Astrocyte (in vitro differentiated cells and primary cell): ENCODE data around the gene ADAMTSL2. TPM values are rescaled to one million over a fixed set of nuclear protein-coding genes. Genes with fewer than 3 reads are reported as not detected.
A peak's percentile ranks its signal among the peaks of the same experiment; 100 is the strongest.

Experiments
- DNase-seq: peaks from one replicate; pipeline ENCODE4 v3.0.0-alpha.2; 2010; ENCODE audit warnings: low read depth
- FAIRE-seq: peaks from 2 replicates; lab custom pipeline; 2011; peaks lifted over from hg19 to GRCh38; lab: Jason Lieb, UNC
- H2AFZ ChIP-seq: 2 replicates; pipeline ENCODE4 v1.6.0; 2012; ENCODE audit warnings: low read depth, low read length, inconsistent platforms
- H3K27ac ChIP-seq: 2 replicates; pipeline ENCODE4 v1.5.1; 2011; ENCODE audit warnings: low read depth, low read length, inconsistent platforms
- H3K27me3 ChIP-seq: 2 replicates; pipeline ENCODE4 v1.6.0; 2011; ENCODE audit warnings: low read length, inconsistent platforms; ENCODE audit not compliant: insufficient read depth
- H3K36me3 ChIP-seq: 2 replicates; pipeline ENCODE4 v1.5.1; 2011; ENCODE audit warnings: low read length, inconsistent platforms; ENCODE audit not compliant: insufficient read depth
- H3K4me1 ChIP-seq: 2 replicates; pipeline ENCODE4 v1.5.1; 2011; ENCODE audit warnings: low read length, inconsistent platforms; ENCODE audit not compliant: insufficient read depth
- H3K4me2 ChIP-seq: 2 replicates; pipeline ENCODE4 v1.6.0; 2012; ENCODE audit warnings: low read length, inconsistent platforms
- H3K4me3 ChIP-seq: 2 replicates; pipeline ENCODE4 v1.5.1; 2011; ENCODE audit warnings: low read depth, mild to moderate bottlenecking, low read length, inconsistent platforms; ENCODE audit not compliant: insufficient read depth
- H3K79me2 ChIP-seq: 2 replicates; pipeline ENCODE4 v1.6.0; 2012; ENCODE audit warnings: mild to moderate bottlenecking, low read length, inconsistent platforms; ENCODE audit not compliant: insufficient read depth
- H3K9ac ChIP-seq: 2 replicates; pipeline ENCODE4 v1.6.0; 2012; ENCODE audit warnings: mild to moderate bottlenecking, low read length, inconsistent platforms
- H3K9me3 ChIP-seq: 2 replicates; pipeline ENCODE4 v1.5.1; 2012; ENCODE audit warnings: low read depth, mild to moderate bottlenecking, low read length, inconsistent platforms; ENCODE audit not compliant: insufficient read depth
- H4K20me1 ChIP-seq: 2 replicates; pipeline ENCODE4 v1.6.0; 2012; ENCODE audit warnings: low read length, inconsistent platforms; ENCODE audit not compliant: insufficient read depth
- H3K27ac Mint-ChIP-seq: one replicate; pipeline ENCODE4 v1.8.0; 2021; ENCODE audit warnings: mild to moderate bottlenecking, mixed read lengths; ENCODE audit not compliant: unreplicated experiment
- H3K27me3 Mint-ChIP-seq: one replicate; pipeline ENCODE4 v1.8.0; 2021; ENCODE audit warnings: low read depth, mixed read lengths; ENCODE audit not compliant: unreplicated experiment
- H3K36me3 Mint-ChIP-seq: one replicate; pipeline ENCODE4 v1.8.0; 2021; ENCODE audit warnings: low read depth, mixed read lengths; ENCODE audit not compliant: unreplicated experiment
- H3K4me1 Mint-ChIP-seq: one replicate; pipeline ENCODE4 v1.8.0; 2021; ENCODE audit warnings: low read depth, mixed read lengths; ENCODE audit not compliant: unreplicated experiment
- H3K4me3 Mint-ChIP-seq: one replicate; pipeline ENCODE4 v1.8.0; 2021; ENCODE audit warnings: mild to moderate bottlenecking, moderate library complexity, mixed read lengths; ENCODE audit not compliant: unreplicated experiment
- H3K9me3 Mint-ChIP-seq: one replicate; pipeline ENCODE4 v1.8.0; 2021; ENCODE audit warnings: mild to moderate bottlenecking, mixed read lengths; ENCODE audit not compliant: unreplicated experiment
- EZH2 ChIP-seq: IDR thresholded peaks from 2 replicates; pipeline ENCODE4 v1.6.1; 2012; ENCODE audit warnings: mild to moderate bottlenecking, low read length, inconsistent platforms; ENCODE audit not compliant: insufficient read depth
- total RNA-seq: library from RNA; stranded (reverse); gene quantifications from 2 replicates; pipeline ENCODE4 v1.2.1, GENCODE V29; 2021
- TF ChIP-seq, protein P1 (sequence below): IDR thresholded peaks from 2 replicates; pipeline ENCODE4 v1.5.1; 2011; ENCODE audit warnings: low read depth, mild to moderate bottlenecking, inconsistent platforms, low read length, moderate library complexity; ENCODE audit not compliant: insufficient read depth

The ADAMTSL2 gene
- total RNA-seq, 1 donor from 2014 or later = 0.52 TPM

DNA sequence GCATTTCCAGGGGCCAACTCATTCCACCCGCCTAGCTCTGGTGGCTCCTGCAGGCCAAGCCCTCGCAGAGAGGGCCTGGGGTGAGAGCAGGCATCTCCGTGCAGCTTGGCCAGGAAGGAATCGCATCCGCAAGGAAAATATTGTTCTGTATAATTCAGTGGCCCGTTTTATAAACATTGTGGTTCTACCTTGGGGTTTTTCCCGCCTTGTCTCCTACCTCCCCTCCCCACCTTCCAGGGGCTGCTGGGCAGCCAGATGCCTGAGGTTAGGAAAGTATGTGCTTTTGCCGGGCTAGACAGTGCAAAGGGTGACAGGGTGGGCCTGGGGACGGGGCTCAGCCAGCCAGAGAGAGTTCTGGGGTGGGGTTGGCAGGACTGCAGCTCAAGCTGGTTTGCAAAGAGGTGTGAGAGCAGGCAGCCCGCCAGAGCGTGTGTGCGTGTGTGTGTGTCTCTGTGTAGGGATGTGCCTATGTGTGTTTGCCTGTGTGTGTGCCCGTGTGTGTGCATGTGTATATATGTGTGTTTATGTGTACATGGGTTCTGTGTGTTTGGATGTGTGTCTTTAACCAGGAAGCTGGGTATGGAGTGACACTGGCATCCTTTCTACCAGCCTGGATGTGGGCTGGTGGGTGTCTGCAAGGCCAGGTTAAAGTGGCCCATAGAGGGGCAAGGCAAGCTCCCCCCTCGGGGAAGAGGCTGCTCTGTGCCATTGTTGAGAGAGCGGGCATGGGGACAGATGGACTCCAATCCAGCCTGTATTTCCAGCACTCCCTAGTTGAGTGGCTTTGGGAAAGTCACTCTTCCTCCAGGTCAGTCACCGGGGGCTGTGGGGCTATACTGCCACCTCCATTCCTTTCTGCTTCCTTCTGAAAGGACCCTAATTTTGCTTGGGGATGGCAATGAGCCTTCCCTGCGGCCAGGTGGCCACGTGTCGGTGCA is 45.0 kb upstream of the ADAMTSL2 start:
- Mint-ChIP-seq H3K4me1 (peaks cover 10% of the 10 kb centered on the region), H3K4me3 (peak overlapping the region; percentile 25), H3K36me3 (no peaks in the 10 kb centered on the region), H3K27me3 (peaks cover 8% of the 10 kb centered on the region), H3K9me3 (peaks cover 2% of the 10 kb centered on the region), H3K27ac (peak overlapping the region; percentile 50)
- DNase-seq (peak; percentile 53), FAIRE-seq (no peak)
- Histone ChIP-seq H3K9ac (no peak overlapping the region), H3K9me3 (no peaks in the 10 kb centered on the region), H3K4me2 (no peak overlapping the region), H3K79me2 (no peaks in the 10 kb centered on the region), H4K20me1 (no peaks in the 10 kb centered on the region), H3K4me1 (peaks cover 6% of the 10 kb centered on the region), H3K36me3 (no peaks in the 10 kb centered on the region), H2AFZ (no peak overlapping the region), H3K27me3 (no peaks in the 10 kb centered on the region), H3K4me3 (no peak overlapping the region), H3K27ac (no peak overlapping the region)
- no peak for TF ChIP-seq EZH2
- TF ChIP-seq, protein P1, sequence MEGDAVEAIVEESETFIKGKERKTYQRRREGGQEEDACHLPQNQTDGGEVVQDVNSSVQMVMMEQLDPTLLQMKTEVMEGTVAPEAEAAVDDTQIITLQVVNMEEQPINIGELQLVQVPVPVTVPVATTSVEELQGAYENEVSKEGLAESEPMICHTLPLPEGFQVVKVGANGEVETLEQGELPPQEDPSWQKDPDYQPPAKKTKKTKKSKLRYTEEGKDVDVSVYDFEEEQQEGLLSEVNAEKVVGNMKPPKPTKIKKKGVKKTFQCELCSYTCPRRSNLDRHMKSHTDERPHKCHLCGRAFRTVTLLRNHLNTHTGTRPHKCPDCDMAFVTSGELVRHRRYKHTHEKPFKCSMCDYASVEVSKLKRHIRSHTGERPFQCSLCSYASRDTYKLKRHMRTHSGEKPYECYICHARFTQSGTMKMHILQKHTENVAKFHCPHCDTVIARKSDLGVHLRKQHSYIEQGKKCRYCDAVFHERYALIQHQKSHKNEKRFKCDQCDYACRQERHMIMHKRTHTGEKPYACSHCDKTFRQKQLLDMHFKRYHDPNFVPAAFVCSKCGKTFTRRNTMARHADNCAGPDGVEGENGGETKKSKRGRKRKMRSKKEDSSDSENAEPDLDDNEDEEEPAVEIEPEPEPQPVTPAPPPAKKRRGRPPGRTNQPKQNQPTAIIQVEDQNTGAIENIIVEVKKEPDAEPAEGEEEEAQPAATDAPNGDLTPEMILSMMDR = no peak

- Histone ChIP-seq H3K9ac (no peak overlapping the region), H3K4me3 (no peak overlapping the region), H3K36me3 (no peaks in the 10 kb centered on the region), H2AFZ (no peak overlapping the region), H3K79me2 (no peaks in the 10 kb centered on the region), H3K27ac (no peak overlapping the region), H4K20me1 (no peaks in the 10 kb centered on the region), H3K27me3 (no peaks in the 10 kb centered on the region), H3K4me1 (peaks cover 6% of the 10 kb centered on the region), H3K9me3 (no peaks in the 10 kb centered on the region), H3K4me2 (no peak overlapping the region)
- H3K27ac Mint-ChIP-seq = no peak overlapping the region
- TF ChIP-seq EZH2 = no peak
- TF ChIP-seq, protein P1 = no peak
- peaks cover 8% of the 10 kb centered on the region for H3K27me3 Mint-ChIP-seq
- no peak for FAIRE-seq
- H3K4me3 Mint-ChIP-seq = no peak overlapping the region
- peaks cover 10% of the 10 kb centered on the region for H3K4me1 Mint-ChIP-seq
- no peaks in the 10 kb centered on the region for H3K36me3 Mint-ChIP-seq
- H3K9me3 Mint-ChIP-seq = peaks cover 2% of the 10 kb centered on the region
- DNase-seq = no peak
These were observed 44.3 kb upstream of the ADAMTSL2 start for GRCh38 chr9:133490201-133490681.
